GM12892 (cell line): Measurements from ENCODE around the gene VIM.

Experiments
- POLR2A ChIP-seq: IDR thresholded peaks from 2 replicates; pipeline ENCODE4 v1.6.1; 2011; ENCODE audit warnings: low read depth, low read length, control low read depth
- TAF1 ChIP-seq: IDR thresholded peaks from 2 replicates; pipeline ENCODE4 v1.6.1; 2011; ENCODE audit warnings: low read depth, mild to moderate bottlenecking, control low read depth, low read length, borderline replicate concordance

- no peak for TF ChIP-seq TAF1
- no peak for TF ChIP-seq POLR2A
Observed at GRCh38 chr10:17282311-17282710, 54.3 kb downstream of the VIM start.
